HUES48 (cell line): Measurements from ENCODE around the gene KRT14.
"Not testable (repeated sequence)": the region's sequence is repeated elsewhere in the genome, so short reads cannot be mapped to it uniquely, and the experiment has no call there.

Experiments used
- H3K27ac ChIP-seq: one replicate; pipeline ENCODE4 v1.7.0; 2013; ENCODE audit warnings: low read depth, low read length, inconsistent platforms
- H3K27me3 ChIP-seq: 2 replicates; pipeline ENCODE4 v1.6.1; 2013; ENCODE audit warnings: mild to moderate bottlenecking, low read length; ENCODE audit not compliant: control insufficient read depth, insufficient read depth
- H3K36me3 ChIP-seq: 2 replicates; pipeline ENCODE4 v1.6.1; 2013; ENCODE audit warnings: low read length; ENCODE audit not compliant: control insufficient read depth, insufficient read depth
- H3K4me1 ChIP-seq: 2 replicates; pipeline ENCODE4 v1.6.1; 2013; ENCODE audit warnings: mild to moderate bottlenecking, low read length; ENCODE audit not compliant: control insufficient read depth, insufficient read depth
- H3K4me3 ChIP-seq: 2 replicates; pipeline ENCODE4 v1.5.1; 2013; ENCODE audit warnings: mild to moderate bottlenecking, low read depth, low read length
- H3K9ac ChIP-seq: 2 replicates; pipeline ENCODE4 v1.6.1; 2013; ENCODE audit warnings: mild to moderate bottlenecking, low read depth, low read length, moderate library complexity
- H3K9me3 ChIP-seq: 2 replicates; pipeline ENCODE4 v1.6.1; 2013; ENCODE audit warnings: low read length; ENCODE audit not compliant: control insufficient read depth, insufficient read depth

The KRT14 gene

GRCh38 chr17:41621916-41622315 is 35.2 kb upstream of the KRT14 start:
- Histone ChIP-seq H3K27ac (no peak overlapping the region), H3K27me3 (no peaks in the 10 kb centered on the region), H3K4me3 (no peak overlapping the region), H3K9ac (no peak overlapping the region), H3K4me1 (no peaks in the 10 kb centered on the region), H3K36me3 (no peaks in the 10 kb centered on the region), H3K9me3 (no peaks in the 10 kb centered on the region)

- H3K9me3 ChIP-seq, H3K4me1 ChIP-seq, H3K27ac ChIP-seq, H3K36me3 ChIP-seq, H3K4me3 ChIP-seq, H3K27me3 ChIP-seq, H3K9ac ChIP-seq: not testable (repeated sequence)
Measured at GRCh38 chr17:41621435-41621817, 34.7 kb upstream of the KRT14 start.

- Histone ChIP-seq H3K27ac (no peak overlapping the region), H3K9me3 (no peaks in the 10 kb centered on the region), H3K4me3 (no peak overlapping the region), H3K4me1 (no peaks in the 10 kb centered on the region), H3K27me3 (no peaks in the 10 kb centered on the region), H3K36me3 (no peaks in the 10 kb centered on the region), H3K9ac (no peak overlapping the region)
Measured at GRCh38 chr17:41620583-41621434, 34.1 kb upstream of the KRT14 start.

GRCh38 chr17:41619927-41620582 is 33.4 kb upstream of the KRT14 start:
- not testable (repeated sequence) for H3K27me3 ChIP-seq, H3K27ac ChIP-seq, H3K9me3 ChIP-seq, H3K9ac ChIP-seq, H3K36me3 ChIP-seq, H3K4me1 ChIP-seq, H3K4me3 ChIP-seq

GRCh38 chr17:41619036-41619926 is 32.6 kb upstream of the KRT14 start:
- Histone ChIP-seq H3K27ac (no peak overlapping the region), H3K4me1 (no peaks in the 10 kb centered on the region), H3K36me3 (no peaks in the 10 kb centered on the region), H3K9ac (no peak overlapping the region), H3K4me3 (no peak overlapping the region), H3K9me3 (no peaks in the 10 kb centered on the region), H3K27me3 (no peaks in the 10 kb centered on the region)

GRCh38 chr17:41618341-41619035 is 31.8 kb upstream of the KRT14 start:
- Histone ChIP-seq H3K36me3 (no peaks in the 10 kb centered on the region), H3K9me3 (no peaks in the 10 kb centered on the region), H3K4me1 (no peaks in the 10 kb centered on the region), H3K4me3 (no peak overlapping the region), H3K9ac (no peak overlapping the region), H3K27ac (no peak overlapping the region), H3K27me3 (no peaks in the 10 kb centered on the region)

GRCh38 chr17:41617698-41618097 is 31.0 kb upstream of the KRT14 start:
- Histone ChIP-seq H3K36me3 (no peaks in the 10 kb centered on the region), H3K4me3 (no peak overlapping the region), H3K9ac (no peak overlapping the region), H3K4me1 (no peaks in the 10 kb centered on the region), H3K27ac (no peak overlapping the region), H3K27me3 (no peaks in the 10 kb centered on the region), H3K9me3 (no peaks in the 10 kb centered on the region)

GRCh38 chr17:41617136-41617535 is 30.4 kb upstream of the KRT14 start:
- Histone ChIP-seq H3K27me3 (no peaks in the 10 kb centered on the region), H3K4me1 (no peaks in the 10 kb centered on the region), H3K9me3 (no peaks in the 10 kb centered on the region), H3K9ac (no peak overlapping the region), H3K36me3 (no peaks in the 10 kb centered on the region), H3K4me3 (no peak overlapping the region), H3K27ac (no peak overlapping the region)

- H3K36me3 ChIP-seq, H3K4me3 ChIP-seq, H3K27ac ChIP-seq, H3K27me3 ChIP-seq, H3K9me3 ChIP-seq, H3K4me1 ChIP-seq, H3K9ac ChIP-seq: not testable (repeated sequence)
Measured at GRCh38 chr17:41616486-41616885, 29.8 kb upstream of the KRT14 start.

GRCh38 chr17:41615454-41615853 is 28.8 kb upstream of the KRT14 start:
- H3K4me3 ChIP-seq = no peak overlapping the region
- no peak overlapping the region for H3K9ac ChIP-seq
- H3K27me3 ChIP-seq = no peaks in the 10 kb centered on the region
- H3K4me1 ChIP-seq = no peaks in the 10 kb centered on the region
- H3K9me3 ChIP-seq = no peaks in the 10 kb centered on the region
- H3K27ac ChIP-seq = no peak overlapping the region
- H3K36me3 ChIP-seq = no peaks in the 10 kb centered on the region
